Measurements from ENCODE around the gene GLI1.
"Not testable (repeated sequence)": the region's sequence is repeated elsewhere in the genome, so short reads cannot be mapped to it uniquely, and the experiment has no call there.

The GLI1 gene

GRCh38 chr12:57475271-57476161 lies 15.9 kb downstream of the GLI1 start:
- DNase-seq, result peak in 3 of 51 donors; percentile 12 to 32 (median 13)

- DNase-seq, result no peak
Observed at GRCh38 chr12:57476162-57476992, 16.8 kb downstream of the GLI1 start.

- no peak for DNase-seq
Observed at GRCh38 chr12:57476993-57477709, 17.6 kb downstream of the GLI1 start.

- peak in 3 of 51 donors; percentile 9 to 13 (median 11) for DNase-seq
Observed at GRCh38 chr12:57477710-57478681, 18.4 kb downstream of the GLI1 start.

GRCh38 chr12:57479043-57479375 lies 19.4 kb downstream of the GLI1 start:
- no peak for DNase-seq

- peak in 1 of 51 donors; percentile 2 for DNase-seq
Observed at GRCh38 chr12:57479376-57480115, 20.0 kb downstream of the GLI1 start, which contains the start of gene ARHGAP9. Gene ARHGAP9, minus strand, starts transcription at chr12:57479866. Its CDS starts 460 bp downstream, at chr12:57479406.

- no peak for DNase-seq
Observed at GRCh38 chr12:57481671-57482070, 22.1 kb downstream of the GLI1 start.

GRCh38 chr12:57483466-57483865 lies 23.9 kb downstream of the GLI1 start:
- no peak for DNase-seq

GRCh38 chr12:57485695-57486094 lies 26.1 kb downstream of the GLI1 start:
- DNase-seq, result no peak

GRCh38 chr12:57487055-57487596 lies 27.5 kb downstream of the GLI1 start:
- no peak for DNase-seq

GRCh38 chr12:57487597-57488401 lies 28.2 kb downstream of the GLI1 start, which contains the start of gene MARS1:
Gene MARS1, plus strand, starts transcription at chr12:57488068. Its CDS starts 23 bp downstream, at chr12:57488091.
- DNase-seq, result peak; percentile 34 to 97 (median 89)

GRCh38 chr12:57488402-57489156 lies 29.0 kb downstream of the GLI1 start:
- no peak for DNase-seq

GRCh38 chr12:57489157-57489641 lies 29.6 kb downstream of the GLI1 start:
- no peak for DNase-seq

- no peak for DNase-seq
Observed at GRCh38 chr12:57490126-57490525, 30.5 kb downstream of the GLI1 start.

GRCh38 chr12:57491393-57492280 lies 32.1 kb downstream of the GLI1 start:
- no peak for DNase-seq

- not testable (repeated sequence) for DNase-seq
Observed at GRCh38 chr12:57495051-57495701, 35.6 kb downstream of the GLI1 start.
